H1 (cell line): ENCODE data around the gene DENND4B. TPM values are rescaled to one million over a fixed set of nuclear protein-coding genes. Genes with fewer than 3 reads are reported as not detected.

ENCODE experiments used
- KDM4A ChIP-seq: IDR thresholded peaks from one replicate; pipeline ENCODE4 v1.7.1; 2012; ENCODE audit warnings: low read depth, mild to moderate bottlenecking, moderate library complexity, low read length, inconsistent platforms; ENCODE audit not compliant: severe bottlenecking
- TAF1 ChIP-seq: IDR thresholded peaks from 2 replicates; pipeline ENCODE4 v1.6.1; 2011; ENCODE audit warnings: mild to moderate bottlenecking, low read depth, low read length
- USF2 ChIP-seq: IDR thresholded peaks from 2 replicates; pipeline ENCODE4 v1.6.1; 2011; ENCODE audit warnings: low read length, improper control_type of control experiment
- polyA plus RNA-seq, 7 experiments: library from polyadenylated mRNA; depleted of rRNA in 3 of 7; stranded (reverse) in 5 of 7; unstranded in 2 of 7; fragments of >200 nt in 5 of 7; fragments of 200-250 nt in 2 of 7; gene quantifications; 1 replicate in 5 of 7; 2 replicates in 1 of 7; 4 replicates in 1 of 7; pipeline versions ENCODE4 v1.2.1 to v1.2.3, GENCODE V29; 2011 to 2013; ENCODE audit warnings: missing spikeins in 2 of 7, mixed read lengths in 2 of 7
- total RNA-seq: library from RNA; stranded (reverse); fragmentation: NEBNext Ultra II Directional; extraction: Animal tissue kit (Norgen Biotek cat#: 25700); gene quantifications from 2 replicates; pipeline ENCODE4 v1.2.1, GENCODE V29; 2021

The DENND4B gene
- total and polyA plus RNA-seq, 2 of the 8 experiments (the other 6 are each of a cell fraction or from before 2014, with no cell fraction given), result 45.6 to 61.1 TPM

- TF ChIP-seq USF2 (no peak), TAF1 (no peak), KDM4A (no peak)
These were observed 13.7 kb upstream of the DENND4B start (continued) for GRCh38 chr1:153960206-153960605.
